Naive thymus-derived CD4-positive, alpha-beta T cell (primary cell): Measurements from ENCODE around the gene NAA50. TPM values are rescaled to one million over a fixed set of nuclear protein-coding genes. Genes with fewer than 3 reads are reported as not detected.

Experiments used
- ATAC-seq: fragments of 150-1000 bp; cut with Tn5 transposase; 2 replicates; pipeline ENCODE4 v1.10.0; 2021; ENCODE audit warnings: mild to moderate bottlenecking, moderate library complexity
- CTCF ChIA-PET: fragments of 350-600 bp; sonication (Branson Sonifier 250); formaldehyde crosslinking; loops from one replicate; lab custom pipeline; 2021; ENCODE audit warnings: antibody characterized with exemption; lab: Charles Lee
- POLR2A ChIA-PET: fragments of 350-600 bp; sonication (Branson Sonifier 250); formaldehyde crosslinking; loops from one replicate; lab custom pipeline; 2021; ENCODE audit warnings: antibody characterized with exemption, inconsistent platforms; lab: Charles Lee
- DNase-seq, 9 donors: peaks; one replicate each; pipeline versions ENCODE4 v3.0.0 to v3.0.0-alpha.2; 2020 to 2022; ENCODE audit warnings: mixed read lengths in 1 of 9
- H3K27ac ChIP-seq: one replicate; pipeline ENCODE4 v1.7.0; 2013; ENCODE audit warnings: mild to moderate bottlenecking, low read depth, low read length, moderate library complexity
- H3K27me3 ChIP-seq, 2 donors: one replicate each; pipeline ENCODE4 v1.7.0; 2013; ENCODE audit warnings: low read length in 2 of 2, mild to moderate bottlenecking in 2 of 2, moderate library complexity in 2 of 2; ENCODE audit not compliant: control insufficient read depth in 2 of 2, insufficient read depth in 2 of 2
- H3K36me3 ChIP-seq, 3 experiments: 1 replicate in 2 of 3; 2 replicates in 1 of 3; pipeline ENCODE4 v1.7.0; 2013; ENCODE audit warnings: low read length in 3 of 3, mild to moderate bottlenecking in 3 of 3, moderate library complexity in 1 of 3; ENCODE audit not compliant: insufficient read depth in 3 of 3, control insufficient read depth in 2 of 3
- H3K4me1 ChIP-seq, 2 donors: one replicate each; pipeline ENCODE4 v1.7.0; 2013; ENCODE audit warnings: low read length in 2 of 2, mild to moderate bottlenecking in 2 of 2, moderate library complexity in 1 of 2; ENCODE audit not compliant: control insufficient read depth in 2 of 2, insufficient read depth in 2 of 2
- H3K4me3 ChIP-seq: 2 replicates; pipeline ENCODE4 v1.7.0; 2013; ENCODE audit warnings: mild to moderate bottlenecking, low read length
- H3K9me3 ChIP-seq, 3 experiments: 1 replicate in 2 of 3; 2 replicates in 1 of 3; pipeline ENCODE4 v1.7.0; 2013; ENCODE audit warnings: low read length in 3 of 3; ENCODE audit not compliant: control insufficient read depth in 2 of 3
- H3K27ac Mint-ChIP-seq, 9 donors: one replicate each; pipeline ENCODE4 v1.8.0; 2020 to 2022; ENCODE audit warnings: mixed read lengths in 9 of 9, mild to moderate bottlenecking in 8 of 9, moderate library complexity in 5 of 9, inconsistent platforms in 2 of 9
- H3K27me3 Mint-ChIP-seq, 5 donors: one replicate each; pipeline ENCODE4 v1.8.0; 2021 to 2022; ENCODE audit warnings: mixed read lengths in 5 of 5, mild to moderate bottlenecking in 1 of 5
- H3K36me3 Mint-ChIP-seq, 5 donors: one replicate each; pipeline ENCODE4 v1.8.0; 2020 to 2022; ENCODE audit warnings: mixed read lengths in 5 of 5, mild to moderate bottlenecking in 3 of 5, inconsistent platforms in 1 of 5
- H3K4me1 Mint-ChIP-seq, 7 donors: one replicate each; pipeline ENCODE4 v1.8.0; 2020 to 2022; ENCODE audit warnings: mixed read lengths in 7 of 7, mild to moderate bottlenecking in 3 of 7, inconsistent platforms in 1 of 7
- H3K4me3 Mint-ChIP-seq, 10 donors: one replicate each; pipeline ENCODE4 v1.8.0; 2020 to 2022; ENCODE audit warnings: mild to moderate bottlenecking in 10 of 10, mixed read lengths in 10 of 10, moderate library complexity in 6 of 10, inconsistent platforms in 2 of 10
- H3K9me3 Mint-ChIP-seq, 11 donors: one replicate each; pipeline ENCODE4 v1.8.0; 2020 to 2022; ENCODE audit warnings: mixed read lengths in 11 of 11, mild to moderate bottlenecking in 4 of 11, inconsistent platforms in 1 of 11, moderate library complexity in 1 of 11
- intact Hi-C, 2 donors: fragments of 100-400 bp; cut with micrococcal nuclease; formaldehyde crosslinking; loops; one replicate each; pipeline ENCODE4 v1.15.1; 2023
- polyA plus RNA-seq, 2 donors: library from polyadenylated mRNA; unstranded; fragments of 300-500 nt; fragmentation: Illumina TruSeq; gene quantifications; one replicate each; pipeline ENCODE4 v1.2.3, GENCODE V29; 2021
- total RNA-seq, 6 experiments: library from RNA in 5 of 6; stranded (reverse) in 5 of 6; gene quantifications; 1 replicate in 5 of 6; 2 replicates in 1 of 6; pipeline ENCODE4 v1.2.3 and lab custom pipeline; 2021 to 2026

The NAA50 gene
- total RNA-seq: 10 to 100 TPM; 38.2 to 89.9 (median 50.6) TPM
- polyA plus RNA-seq: 10 to 100 TPM; 55.4 to 57.9 TPM
- total RNA-seq (lab: John Stamatoyannopoulos, UW): 46.2 reads per million, percentile 69 among the genes with 10 or more reads in this experiment

DNA sequence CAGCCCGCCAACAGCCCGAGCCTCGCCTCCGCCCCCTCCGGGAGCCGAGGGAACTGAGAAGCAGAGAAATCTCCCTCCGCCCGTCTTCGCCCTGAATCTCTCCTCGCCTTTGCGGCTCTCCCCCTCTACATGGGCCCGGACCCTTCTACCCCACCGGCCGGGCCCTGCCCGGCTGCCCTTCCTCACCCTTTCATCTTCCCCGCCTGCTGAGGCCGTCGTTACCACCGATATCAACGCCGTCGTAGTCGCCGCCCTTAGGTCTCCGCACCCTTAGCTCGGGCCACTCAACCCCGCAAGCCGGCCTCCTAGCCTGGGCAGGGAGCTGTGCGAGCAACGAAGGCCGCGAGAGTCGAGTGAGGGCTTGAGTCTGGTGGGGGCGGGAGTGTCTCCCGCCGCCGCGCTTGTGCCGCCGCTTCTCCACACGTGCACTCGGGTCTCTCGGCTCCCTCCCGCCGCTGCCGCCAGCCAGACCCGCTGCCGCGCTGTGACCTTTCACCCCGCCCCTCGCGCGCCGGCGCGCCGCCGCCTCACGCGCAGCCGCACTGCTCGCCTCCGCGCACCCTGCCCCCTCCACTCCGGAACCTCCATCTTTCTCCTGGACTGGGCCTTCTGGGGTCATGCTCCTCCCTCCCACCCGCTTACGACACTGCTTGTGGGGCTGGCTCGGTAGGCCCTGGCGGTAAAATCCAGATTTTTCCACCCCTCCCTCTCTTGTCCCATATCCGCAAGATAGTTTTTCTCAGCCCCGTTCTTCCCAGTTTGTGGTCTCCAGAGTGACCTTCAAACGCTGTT lies at the start of gene NAA50:
Gene NAA50 (minus strand): TSS at position 494 of the 792 bp plus-strand sequence. CDS start 300 bp downstream, at position 194.
- peak; percentile 84 for ATAC-seq
- Mint-ChIP-seq H3K27ac (peak within 1 kb of the TSS; percentile 98 to 100 (median 100)), H3K27me3 (no peaks in the 10 kb centered on the region), H3K4me3 (peak within 1 kb of the TSS; percentile 92 to 100 (median 96)), H3K9me3 (peaks cover 0 to 6% (median 0%) of the 10 kb centered on the region in 11 donors), H3K36me3 (peaks cover 0 to 9% (median 3%) of the 10 kb centered on the region in 5 donors), H3K4me1 (peaks cover 45 to 80% (median 72%) of the 10 kb centered on the region in 7 donors)
- Histone ChIP-seq H3K36me3 (no peaks in the 10 kb centered on the region), H3K4me1 (peaks cover 25 to 39% of the 10 kb centered on the region in 2 donors), H3K4me3 (peak within 1 kb of the TSS; percentile 90), H3K9me3 (no peaks in the 10 kb centered on the region), H3K27me3 (no peaks in the 10 kb centered on the region), H3K27ac (peak within 1 kb of the TSS; percentile 99)
- intact Hi-C loops: loop anchor here (1.0 to 10.0 kb wide), 23 partner anchors 10 to 1913 kb away; partner anchors contain the start of genes CCDC191 (in 2 of the 2), GRAMD1C (in 2 of the 2), QTRT2 (in 2 of the 2) and SIDT1 (in 2 of the 2)
- ChIA-PET POLR2A (interaction anchor here (0.6 to 3.7 kb wide), 17 partner anchors 11 to 1400 kb away, joined by 3 to 69 read pairs (median 4); partner anchors contain the start of genes SPICE1, USF3 and ZBTB20), CTCF (interaction anchor here (0.7 to 3.0 kb wide), 15 partner anchors 11 to 1423 kb away, joined by 3 to 33 read pairs (median 4); no protein-coding TSS in a partner anchor)
- peak; percentile 81 to 94 (median 89) for DNase-seq

DNA sequence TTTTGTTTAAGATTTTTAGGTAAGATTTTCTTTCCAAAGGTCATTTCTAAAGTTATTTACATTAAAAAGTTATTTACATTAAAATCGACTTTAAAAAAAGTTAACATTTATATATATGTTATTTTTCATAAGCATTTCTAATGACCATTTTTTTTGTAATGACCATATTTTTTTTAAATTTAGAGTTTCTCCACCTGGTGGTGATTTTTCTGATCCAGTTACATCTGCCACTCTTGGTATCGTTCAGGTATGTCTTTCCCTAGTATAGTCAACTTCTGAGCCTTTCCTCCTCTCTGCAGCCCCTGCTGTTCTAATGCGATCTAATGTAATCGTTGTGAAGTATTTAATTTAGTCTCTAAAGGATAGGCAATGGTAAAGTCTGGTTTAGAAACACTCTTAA lies 49.6 kb upstream of the NAA50 start:
- H3K36me3 Mint-ChIP-seq: peaks cover 4 to 30% (median 14%) of the 10 kb centered on the region in 5 donors
- POLR2A ChIA-PET: no interaction called here

DNA sequence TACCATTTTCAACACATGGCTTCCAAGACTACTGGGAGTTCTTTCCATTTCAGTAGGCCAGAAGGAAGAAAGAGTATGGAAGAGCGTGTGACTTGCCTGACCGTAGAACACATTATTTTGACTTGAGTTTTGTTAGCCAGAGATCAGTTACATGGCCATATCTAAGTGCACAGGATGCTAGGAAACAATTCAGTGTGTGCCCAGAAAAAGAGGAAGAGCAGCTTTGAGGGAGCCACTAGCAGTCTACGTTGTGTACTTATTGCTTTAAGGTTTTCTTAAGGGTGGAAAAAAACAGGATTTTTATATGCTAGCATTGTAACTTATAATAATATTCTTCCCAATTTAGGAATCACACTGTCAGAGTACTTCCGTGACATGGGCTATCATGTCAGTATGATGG lies 48.5 kb upstream of the NAA50 start:
- ChIA-PET CTCF (no interaction called here), POLR2A (no interaction called here)
- Mint-ChIP-seq H3K27me3 (no peaks in the 10 kb centered on the region), H3K27ac (no peak overlapping the region), H3K4me3 (no peak overlapping the region), H3K36me3 (peaks cover 4 to 23% (median 13%) of the 10 kb centered on the region in 5 donors), H3K9me3 (no peaks in the 10 kb centered on the region), H3K4me1 (no peaks in the 10 kb centered on the region)
- intact Hi-C loops: no loop called here
- Histone ChIP-seq H3K36me3 (peaks cover 0 to 23% (median 0%) of the 10 kb centered on the region in 3 experiments), H3K27me3 (no peaks in the 10 kb centered on the region), H3K4me1 (no peaks in the 10 kb centered on the region), H3K4me3 (no peak overlapping the region), H3K27ac (no peak overlapping the region), H3K9me3 (no peaks in the 10 kb centered on the region)
- no peak for DNase-seq
- ATAC-seq: no peak

More for the DNA sequence above, 49.6 kb upstream of the NAA50 start:
- no peaks in the 10 kb centered on the region for H3K4me1 Mint-ChIP-seq
- intact Hi-C loops: loop anchor here in 1 of 2 donors (1.0 kb wide), 1 partner anchor 59 kb away; no protein-coding TSS in a partner anchor
- DNase-seq: no peak
- H3K9me3 ChIP-seq: no peaks in the 10 kb centered on the region
- H3K4me1 ChIP-seq: no peaks in the 10 kb centered on the region
- CTCF ChIA-PET: no interaction called here
- H3K36me3 ChIP-seq: peaks cover 0 to 29% (median 3%) of the 10 kb centered on the region in 3 experiments
- H3K4me3 Mint-ChIP-seq: no peak overlapping the region
- H3K27me3 Mint-ChIP-seq: no peaks in the 10 kb centered on the region
- ATAC-seq: no peak
- no peak overlapping the region for H3K4me3 ChIP-seq
- peak overlapping the region in 1 of 9 donors; percentile 19 for H3K27ac Mint-ChIP-seq
- no peaks in the 10 kb centered on the region for H3K9me3 Mint-ChIP-seq
- H3K27ac ChIP-seq: no peak overlapping the region
- H3K27me3 ChIP-seq: no peaks in the 10 kb centered on the region

DNA sequence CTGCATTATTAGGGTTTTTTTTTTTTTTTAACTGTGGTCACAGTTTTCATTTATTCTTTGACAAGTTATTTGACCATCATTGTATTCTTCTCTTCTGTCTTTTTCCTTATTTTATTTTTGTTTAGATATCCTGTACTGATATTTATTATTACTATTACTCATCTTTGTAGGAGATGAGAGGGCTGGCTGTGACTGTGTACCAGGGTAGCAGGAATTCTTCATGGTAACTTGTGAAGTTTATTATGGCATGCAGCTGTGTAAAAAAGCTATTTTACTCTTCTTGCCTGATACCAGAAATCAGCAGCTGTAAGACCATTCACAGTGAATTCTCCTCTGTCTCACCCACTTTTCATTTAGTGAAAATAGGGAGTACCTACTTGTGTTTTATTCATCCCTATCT lies 45.3 kb upstream of the NAA50 start:
- intact Hi-C loops: no loop called here
- Histone ChIP-seq H3K27ac (no peak overlapping the region), H3K4me3 (no peak overlapping the region), H3K27me3 (no peaks in the 10 kb centered on the region), H3K4me1 (no peaks in the 10 kb centered on the region), H3K9me3 (no peaks in the 10 kb centered on the region), H3K36me3 (peaks cover 0 to 35% (median 0%) of the 10 kb centered on the region in 3 experiments)
- no peak overlapping the region for H3K4me3 Mint-ChIP-seq
- POLR2A ChIA-PET: interaction anchor here (0.5 to 0.7 kb wide), 2 partner anchors 19 to 43 kb away, joined by 3 read pairs; no protein-coding TSS in a partner anchor
- CTCF ChIA-PET: interaction anchor here (0.7 kb wide), 1 partner anchor 53 kb away, joined by 4 read pairs; no protein-coding TSS in a partner anchor
- H3K9me3 Mint-ChIP-seq: no peaks in the 10 kb centered on the region
- H3K27ac Mint-ChIP-seq: peak overlapping the region in 1 of 9 donors; percentile 17
- H3K4me1 Mint-ChIP-seq: peaks cover 0 to 2% (median 0%) of the 10 kb centered on the region in 7 donors
- DNase-seq (no peak), ATAC-seq (no peak)
- H3K27me3 Mint-ChIP-seq: no peaks in the 10 kb centered on the region
- peaks cover 4 to 27% (median 15%) of the 10 kb centered on the region in 5 donors for H3K36me3 Mint-ChIP-seq

DNA sequence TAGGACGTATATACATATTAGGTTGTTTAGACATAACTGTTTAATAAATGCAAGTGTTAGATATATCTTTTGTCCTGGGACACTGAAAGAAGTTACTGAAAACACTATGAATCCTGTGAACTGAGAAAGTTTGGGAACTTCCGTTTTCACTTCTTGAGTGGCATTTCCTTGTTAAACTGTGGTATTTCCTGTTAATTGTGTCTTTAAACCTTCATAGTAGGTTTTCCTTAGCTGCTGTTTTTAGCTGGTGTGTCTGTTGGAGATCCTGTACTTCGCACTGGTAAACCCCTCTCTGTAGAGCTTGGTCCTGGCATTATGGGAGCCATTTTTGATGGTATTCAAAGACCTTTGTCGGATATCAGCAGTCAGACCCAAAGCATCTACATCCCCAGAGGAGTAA lies 37.9 kb upstream of the NAA50 start:
- POLR2A ChIA-PET: no interaction called here
- no peak for ATAC-seq
- intact Hi-C loops: loop anchor here (1.0 to 5.0 kb wide), 2 partner anchors 37 kb away; partner anchors contain the start of genes ATP6V1A (in 2 of the 2) and NAA50 (in 1 of the 2)

DNA sequence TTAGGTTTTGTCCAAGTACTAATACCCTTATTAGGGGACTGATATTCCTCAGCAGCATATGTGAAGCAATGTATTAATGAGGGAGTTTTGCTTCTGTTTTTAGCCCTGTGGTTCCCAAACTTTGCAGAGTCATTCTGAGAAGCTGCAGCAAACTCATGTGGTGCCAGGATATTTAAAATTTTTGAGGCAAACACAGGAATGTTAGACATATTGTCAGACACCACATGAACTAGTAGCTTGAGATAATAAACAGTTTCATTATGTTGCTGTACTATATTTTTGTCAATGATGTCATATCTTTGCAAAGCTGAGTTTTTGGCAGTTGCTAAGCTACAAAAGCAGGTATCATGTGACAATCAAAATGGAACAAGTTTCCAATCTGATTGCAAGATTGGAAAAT lies 37.4 kb upstream of the NAA50 start:
- no peaks in the 10 kb centered on the region for H3K9me3 Mint-ChIP-seq
- peaks cover 0 to 31% (median 12%) of the 10 kb centered on the region in 5 donors for H3K36me3 Mint-ChIP-seq
- ChIA-PET POLR2A (no interaction called here), CTCF (no interaction called here)
- H3K4me3 Mint-ChIP-seq: no peak overlapping the region
- no peaks in the 10 kb centered on the region for H3K4me1 ChIP-seq
- intact Hi-C loops: loop anchor here (1.0 to 5.0 kb wide), 2 partner anchors 36 kb away; partner anchors contain the start of genes ATP6V1A (in 2 of the 2) and NAA50 (in 1 of the 2)
- peaks cover 0 to 10% (median 2%) of the 10 kb centered on the region in 7 donors for H3K4me1 Mint-ChIP-seq
- no peaks in the 10 kb centered on the region for H3K27me3 Mint-ChIP-seq
- no peak overlapping the region for H3K27ac Mint-ChIP-seq
- no peaks in the 10 kb centered on the region for H3K9me3 ChIP-seq
- no peak overlapping the region for H3K27ac ChIP-seq
- H3K36me3 ChIP-seq: peaks cover 0 to 18% (median 0%) of the 10 kb centered on the region in 3 experiments
- H3K4me3 ChIP-seq: no peak overlapping the region
- peak; percentile 27 for ATAC-seq
- no peaks in the 10 kb centered on the region for H3K27me3 ChIP-seq
- peak in 1 of 9 donors; percentile 3 for DNase-seq

More for the DNA sequence above, 37.9 kb upstream of the NAA50 start:
- Histone ChIP-seq H3K4me1 (no peaks in the 10 kb centered on the region), H3K36me3 (peaks cover 0 to 23% (median 0%) of the 10 kb centered on the region in 3 experiments), H3K9me3 (no peaks in the 10 kb centered on the region), H3K27me3 (no peaks in the 10 kb centered on the region), H3K4me3 (no peak overlapping the region), H3K27ac (no peak overlapping the region)
- peaks cover 0 to 31% (median 12%) of the 10 kb centered on the region in 5 donors for H3K36me3 Mint-ChIP-seq
- no peaks in the 10 kb centered on the region for H3K27me3 Mint-ChIP-seq
- peak overlapping the region in 5 of 9 donors; percentile 5 to 81 (median 46) for H3K27ac Mint-ChIP-seq
- H3K9me3 Mint-ChIP-seq: no peaks in the 10 kb centered on the region
- peaks cover 0 to 10% (median 2%) of the 10 kb centered on the region in 7 donors for H3K4me1 Mint-ChIP-seq
- CTCF ChIA-PET: no interaction called here
- DNase-seq: no peak
- H3K4me3 Mint-ChIP-seq: peak overlapping the region in 1 of 10 donors; percentile 43
